Esophagus muscularis mucosa (tissue), 4 donors: ENCODE data around the gene BTG4.

Experiments
- CTCF ChIP-seq, 3 experiments: fragments of 200-600 bp in 2 of 3; fragments of 450-650 bp in 1 of 3; sonication (generic) in 2 of 3; IDR thresholded peaks; one replicate each; pipeline ENCODE4 v1.5.1; 2017 to 2019; ENCODE audit warnings: antibody characterized with exemption in 3 of 3, mild to moderate bottlenecking in 2 of 3, moderate library complexity in 1 of 3
- EP300 ChIP-seq: sonication (generic); formaldehyde crosslinking; IDR thresholded peaks from one replicate; pipeline ENCODE4 v1.6.1; 2017; ENCODE audit warnings: antibody characterized with exemption
- POLR2A ChIP-seq: fragments of 450-650 bp; IDR thresholded peaks from one replicate; pipeline ENCODE4 v1.6.1; 2017; ENCODE audit warnings: antibody characterized with exemption, moderate library complexity, mild to moderate bottlenecking, low read depth
- POLR2AphosphoS5 ChIP-seq, 2 donors: sonication (generic); formaldehyde crosslinking; IDR thresholded peaks; one replicate each; pipeline ENCODE4 v1.6.1; 2017; ENCODE audit warnings: antibody characterized with exemption in 2 of 2

- no peak for TF ChIP-seq CTCF (IDR thresholded peaks at IDR 0.05)
- TF ChIP-seq POLR2A: no peak
- TF ChIP-seq EP300: no peak
- TF ChIP-seq POLR2AphosphoS5 (IDR thresholded peaks at IDR 0.05): no peak
Observed at GRCh38 chr11:111514216-111515031, 2.2 kb upstream of the BTG4 start, which contains the start of gene HOATZ.
